ENCODE data around the gene AEN. TPM values are rescaled to one million over a fixed set of nuclear protein-coding genes. Genes with fewer than 3 reads are reported as not detected.

The AEN gene
- total RNA-seq, 1 donor from 2014 or later: 18.4 TPM

DNA sequence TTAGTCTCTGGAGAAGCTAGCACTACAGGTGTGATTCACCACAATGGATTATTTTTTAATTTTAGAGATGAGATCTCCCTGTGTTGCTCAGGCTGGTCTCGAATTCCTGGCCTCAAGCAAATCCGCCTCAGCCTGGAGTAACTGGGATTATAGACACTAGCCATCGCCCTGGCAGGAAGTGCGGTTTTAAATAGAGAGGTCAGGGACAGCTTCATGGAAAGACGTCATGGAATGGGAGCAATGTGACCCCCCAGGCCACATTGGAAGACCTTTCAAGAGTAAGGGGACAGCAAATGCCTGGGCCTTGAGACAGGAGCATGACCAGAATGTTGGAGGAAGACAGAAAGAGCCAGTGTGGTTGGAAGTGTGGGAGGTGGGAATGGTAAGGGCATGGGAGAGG is 15.5 kb downstream of the AEN start:
- no peak for TF ChIP-seq POLR2AphosphoS5 (IDR thresholded peaks at IDR 0.05; ENCODE audit: insufficient read depth in 1 of 2, low read depth in 1 of 2)
- TF ChIP-seq POLR2A (IDR thresholded peaks at IDR 0.05): no peak
- TF ChIP-seq, protein P1, sequence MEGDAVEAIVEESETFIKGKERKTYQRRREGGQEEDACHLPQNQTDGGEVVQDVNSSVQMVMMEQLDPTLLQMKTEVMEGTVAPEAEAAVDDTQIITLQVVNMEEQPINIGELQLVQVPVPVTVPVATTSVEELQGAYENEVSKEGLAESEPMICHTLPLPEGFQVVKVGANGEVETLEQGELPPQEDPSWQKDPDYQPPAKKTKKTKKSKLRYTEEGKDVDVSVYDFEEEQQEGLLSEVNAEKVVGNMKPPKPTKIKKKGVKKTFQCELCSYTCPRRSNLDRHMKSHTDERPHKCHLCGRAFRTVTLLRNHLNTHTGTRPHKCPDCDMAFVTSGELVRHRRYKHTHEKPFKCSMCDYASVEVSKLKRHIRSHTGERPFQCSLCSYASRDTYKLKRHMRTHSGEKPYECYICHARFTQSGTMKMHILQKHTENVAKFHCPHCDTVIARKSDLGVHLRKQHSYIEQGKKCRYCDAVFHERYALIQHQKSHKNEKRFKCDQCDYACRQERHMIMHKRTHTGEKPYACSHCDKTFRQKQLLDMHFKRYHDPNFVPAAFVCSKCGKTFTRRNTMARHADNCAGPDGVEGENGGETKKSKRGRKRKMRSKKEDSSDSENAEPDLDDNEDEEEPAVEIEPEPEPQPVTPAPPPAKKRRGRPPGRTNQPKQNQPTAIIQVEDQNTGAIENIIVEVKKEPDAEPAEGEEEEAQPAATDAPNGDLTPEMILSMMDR (IDR thresholded peaks at IDR 0.05): no peak
- intact Hi-C loops (cut with DNase I): no loop called here
- Histone ChIP-seq H3K4me1 (peaks cover 29% of the 10 kb centered on the region), H3K4me3 (peak overlapping the region in 1 of 2 donors; percentile 2), H3K27me3 (no peaks in the 10 kb centered on the region), H3K27ac (peak overlapping the region; percentile 96), H3K36me3 (peaks cover 0 to 11% of the 10 kb centered on the region in 2 donors), H3K9me3 (no peaks in the 10 kb centered on the region)
- DNase-seq (ENCODE audit: extremely low spot score in 2 of 2): no peak

DNA sequence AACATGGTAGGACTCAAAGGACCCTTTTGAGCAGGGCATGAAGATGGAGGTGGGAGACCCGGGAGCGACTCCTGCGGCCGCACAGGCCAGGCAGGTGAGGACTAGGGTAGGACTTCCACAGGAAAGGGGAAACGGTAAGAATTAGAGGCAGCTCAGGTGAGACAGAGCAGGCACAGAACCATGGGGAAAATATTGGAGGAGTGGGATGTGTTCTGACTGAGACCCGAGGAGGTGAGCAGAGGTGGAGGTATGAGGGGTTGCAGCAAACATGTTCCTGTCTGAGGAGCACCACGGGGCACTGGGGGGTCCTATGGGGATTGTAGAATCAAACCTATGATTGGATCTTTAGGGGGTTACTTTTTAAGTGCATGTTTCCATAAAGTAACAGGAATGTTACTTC is 16.3 kb downstream of the AEN start:
- Histone ChIP-seq H3K27ac (peak overlapping the region; percentile 96), H3K27me3 (no peaks in the 10 kb centered on the region), H3K9me3 (no peaks in the 10 kb centered on the region), H3K4me3 (no peak overlapping the region), H3K4me1 (peaks cover 29% of the 10 kb centered on the region), H3K36me3 (peaks cover 0 to 3% of the 10 kb centered on the region in 2 donors)
- intact Hi-C loops (cut with DNase I): no loop called here
- no peak for TF ChIP-seq POLR2AphosphoS5 (IDR thresholded peaks at IDR 0.05; ENCODE audit: insufficient read depth in 1 of 2, low read depth in 1 of 2)
- TF ChIP-seq, protein P1 (IDR thresholded peaks at IDR 0.05): no peak
- no peak for TF ChIP-seq POLR2A (IDR thresholded peaks at IDR 0.05)
- DNase-seq (ENCODE audit: extremely low spot score in 2 of 2): no peak

DNA sequence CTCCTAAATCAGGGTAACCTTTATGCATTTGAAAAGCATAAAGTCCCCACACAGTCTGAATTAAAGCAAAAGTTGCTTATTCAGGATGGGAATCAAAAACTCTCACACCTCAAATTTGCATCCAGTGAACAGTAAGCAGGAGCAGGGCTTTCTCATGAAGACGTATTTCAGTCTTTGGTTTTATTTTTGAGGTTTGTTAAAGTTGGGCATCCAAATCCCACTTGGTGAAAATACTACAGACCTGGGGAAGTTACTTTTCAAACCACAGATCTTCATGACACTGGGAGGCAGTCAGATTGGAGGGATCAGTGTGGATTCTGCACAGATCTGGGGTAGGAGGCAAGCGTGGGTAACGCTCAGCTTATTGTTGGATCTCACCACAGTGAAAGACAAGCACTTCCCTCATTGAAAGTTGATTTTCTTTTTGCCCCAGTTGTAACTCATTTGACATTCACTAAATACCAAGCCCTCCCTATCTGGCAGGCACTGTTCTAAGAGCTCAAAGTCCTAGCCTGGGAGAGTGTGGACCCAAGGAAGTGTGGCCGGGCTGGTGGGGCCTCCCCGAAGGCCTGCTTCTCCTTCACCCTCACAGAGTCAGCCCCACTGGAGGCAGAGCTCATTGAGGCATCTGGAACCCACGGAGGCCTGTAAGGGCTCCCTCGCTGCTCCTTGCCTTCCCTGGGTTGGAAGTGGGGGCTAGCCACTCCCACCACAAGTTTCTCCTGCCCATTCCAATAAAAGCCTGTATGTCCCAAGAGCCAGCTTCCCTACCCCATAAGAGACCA is 16.9 kb downstream of the AEN start:
- no peak for DNase-seq (ENCODE audit: extremely low spot score in 2 of 2)
- Histone ChIP-seq H3K9me3 (no peaks in the 10 kb centered on the region), H3K27me3 (no peaks in the 10 kb centered on the region), H3K27ac (peak overlapping the region; percentile 96), H3K4me3 (peak overlapping the region; percentile 43 to 45), H3K4me1 (peaks cover 29% of the 10 kb centered on the region), H3K36me3 (no peaks in the 10 kb centered on the region)
- no peak for TF ChIP-seq POLR2AphosphoS5 (IDR thresholded peaks at IDR 0.05; ENCODE audit: insufficient read depth in 1 of 2, low read depth in 1 of 2)
- TF ChIP-seq, protein P1 (IDR thresholded peaks at IDR 0.05): no peak
- no peak for TF ChIP-seq POLR2A (IDR thresholded peaks at IDR 0.05)
- intact Hi-C loops (cut with DNase I): no loop called here

DNA sequence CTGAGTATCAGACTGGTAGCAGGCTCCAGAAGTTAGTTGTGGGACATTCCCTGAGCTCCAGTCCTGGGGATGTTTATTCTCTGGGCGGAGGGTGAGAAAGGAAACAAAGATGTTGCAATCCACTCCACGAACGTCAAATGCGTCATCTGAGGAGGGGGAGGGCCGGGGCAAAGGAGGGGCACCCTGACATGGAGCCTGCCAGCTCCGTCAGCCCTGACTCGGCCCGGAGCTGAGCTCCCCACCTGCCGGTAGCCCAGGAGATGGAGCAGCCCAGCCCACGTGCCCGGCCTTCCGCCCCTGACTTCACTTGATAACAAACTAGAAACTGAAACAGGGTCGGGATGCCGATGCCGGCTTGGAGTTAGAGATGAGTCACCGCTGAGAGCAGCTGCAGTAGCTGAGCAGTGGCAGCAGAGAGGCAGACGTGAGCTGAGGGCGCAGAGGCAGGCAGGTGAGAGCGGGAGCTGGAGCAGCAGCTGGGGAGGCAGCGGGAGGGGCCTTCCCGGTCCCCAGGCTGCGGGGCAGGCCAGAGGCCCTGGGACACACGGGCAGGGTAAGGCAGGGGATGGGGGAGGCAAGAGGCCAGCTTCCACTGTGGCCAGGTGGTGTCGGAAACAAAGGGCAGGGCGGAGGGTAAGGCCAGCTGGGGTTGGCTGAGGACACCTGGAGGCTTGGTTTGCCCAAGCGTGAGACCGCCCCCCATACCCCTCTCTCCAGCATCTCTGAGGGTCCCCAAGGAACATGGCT is 17.7 kb downstream of the AEN start, which contains the start of gene ISG20:
Gene ISG20 (plus strand): TSS at position 391 of the 747 bp plus-strand sequence. CDS start 351 bp downstream, at position 742.
- intact Hi-C loops (cut with DNase I): no loop called here

More for the DNA sequence above, 17.7 kb downstream of the AEN start, which contains the start of gene ISG20:
- Histone ChIP-seq H3K27ac (peak within 1 kb of the TSS; percentile 96), H3K4me3 (peak within 1 kb of the TSS; percentile 43 to 45), H3K9me3 (no peaks in the 10 kb centered on the region), H3K4me1 (peaks cover 29% of the 10 kb centered on the region), H3K27me3 (no peaks in the 10 kb centered on the region), H3K36me3 (no peaks in the 10 kb centered on the region)
- peak in 1 of 2 donors; percentile 99 for DNase-seq (ENCODE audit: extremely low spot score in 2 of 2)
- TF ChIP-seq, protein P1 (IDR thresholded peaks at IDR 0.05): peak in 2 of 3 experiments; percentile 37 to 51
- TF ChIP-seq POLR2A (IDR thresholded peaks at IDR 0.05): peak in 1 of 2 donors; percentile 56
- peak; percentile 99 for TF ChIP-seq POLR2AphosphoS5 (IDR thresholded peaks at IDR 0.05; ENCODE audit: insufficient read depth in 1 of 2, low read depth in 1 of 2)
